PC-3 (cell line): Measurements from ENCODE around the gene TRIM39. TPM values are rescaled to one million over a fixed set of nuclear protein-coding genes. Genes with fewer than 3 reads are reported as not detected.

ENCODE experiments used
- ATAC-seq: fragments of 200-7000 bp; cut with Tn5 transposase; 2 replicates; pipeline ENCODE4 v1.9.1; 2020; ENCODE audit warnings: mild to moderate bottlenecking, moderate library complexity
- BruUV-seq: library from RNA; stranded (reverse); fragments of 400-500 nt; replicated peaks from 2 replicates; lab custom pipeline; 2021; lab: Mats Ljungman, UMichigan
- CTCF ChIA-PET: fragments of 300-600 bp; sonication (Branson Sonifier 250); formaldehyde crosslinking; loops from one replicate; lab custom pipeline; 2022; ENCODE audit warnings: antibody characterized with exemption; lab: Charles Lee
- POLR2A ChIA-PET: fragments of 300-600 bp; sonication (Branson Sonifier 250); formaldehyde crosslinking; loops from one replicate; lab custom pipeline; 2022; ENCODE audit warnings: antibody characterized with exemption; ENCODE audit not compliant: unreplicated experiment; lab: Charles Lee
- DNase-seq: peaks from one replicate; pipeline ENCODE4 v3.0.0-alpha.2; 2015
- H2AFZ ChIP-seq: fragments of 300-600 bp; sonication (generic); 2 replicates; pipeline ENCODE4 v1.6.0; 2016; ENCODE audit warnings: antibody characterized with exemption, low read length
- H3F3A ChIP-seq: fragments of 300-600 bp; sonication (generic); one replicate; pipeline ENCODE4 v1.6.0; 2017; ENCODE audit warnings: antibody characterized with exemption, low read length, control low read depth, mild to moderate bottlenecking; ENCODE audit not compliant: unreplicated experiment
- H3K27ac ChIP-seq: fragments of 300-600 bp; sonication (generic); 2 replicates; pipeline ENCODE4 v1.5.1; 2016; ENCODE audit warnings: mild to moderate bottlenecking, low read length
- H3K27me3 ChIP-seq: fragments of 300-600 bp; sonication (generic); 2 replicates; pipeline ENCODE4 v1.6.1; 2016; ENCODE audit warnings: low read length, mixed read lengths
- H3K36me3 ChIP-seq: fragments of 300-600 bp; sonication (generic); 2 replicates; pipeline ENCODE4 v1.6.1; 2016; ENCODE audit warnings: low read depth, mixed run types, low read length, mixed read lengths
- H3K4me1 ChIP-seq: fragments of 300-600 bp; sonication (generic); 2 replicates; pipeline ENCODE4 v1.5.1; 2016; ENCODE audit warnings: low read length; ENCODE audit not compliant: insufficient read depth
- H3K4me2 ChIP-seq: fragments of 300-600 bp; sonication (generic); 2 replicates; pipeline ENCODE4 v1.6.0; 2016; ENCODE audit warnings: low read length
- H3K4me3 ChIP-seq: fragments of 300-600 bp; sonication (generic); 2 replicates; pipeline ENCODE4 v1.5.1; 2016; ENCODE audit warnings: mild to moderate bottlenecking, low read length, mixed read lengths
- H3K79me2 ChIP-seq: fragments of 300-600 bp; sonication (generic); 2 replicates; pipeline ENCODE4 v1.6.1; 2017; ENCODE audit warnings: low read length, mixed read lengths
- H3K9ac ChIP-seq: fragments of 300-600 bp; sonication (generic); 2 replicates; pipeline ENCODE4 v1.6.0; 2016; ENCODE audit warnings: mild to moderate bottlenecking, low read length
- H3K9me2 ChIP-seq: fragments of 300-600 bp; sonication (generic); replicated peaks from 2 replicates; pipeline ENCODE4 v1.6.1; 2016; ENCODE audit warnings: mixed run types, low read length, mixed read lengths
- H3K9me3 ChIP-seq: fragments of 300-600 bp; sonication (generic); 2 replicates; pipeline ENCODE4 v1.6.1; 2016; ENCODE audit warnings: low read length, mixed read lengths
- H4K20me1 ChIP-seq: fragments of 300-600 bp; sonication (generic); 2 replicates; pipeline ENCODE4 v1.6.1; 2016; ENCODE audit warnings: low read length, mixed read lengths
- CTCF ChIP-seq: fragments of 300-600 bp; sonication (generic); conservative IDR thresholded peaks from 2 replicates; pipeline ENCODE4 v1.5.1; 2017; ENCODE audit warnings: antibody characterized with exemption, low read depth, mild to moderate bottlenecking, low read length
- EZH2 ChIP-seq: fragments of 300-600 bp; sonication (generic); IDR thresholded peaks from one replicate; pipeline ENCODE4 v1.6.1; 2017; ENCODE audit warnings: antibody characterized with exemption, mild to moderate bottlenecking, low read length; ENCODE audit not compliant: unreplicated experiment
- EZH2phosphoT487 ChIP-seq: fragments of 300-600 bp; sonication (generic); IDR thresholded peaks from 2 replicates; pipeline ENCODE4 v1.6.1; 2018; ENCODE audit warnings: mild to moderate bottlenecking, antibody characterized with exemption, low read length, borderline replicate concordance
- intact Hi-C: fragments of 100-400 bp; cut with micrococcal nuclease; formaldehyde crosslinking; loops from 2 replicates; pipeline ENCODE4 v1.9.0; 2023
- total RNA-seq: library from RNA; depleted of rRNA; stranded (reverse); fragments of >200 nt; gene quantifications from 2 replicates; pipeline ENCODE4 v1.2.3, GENCODE V29; 2014

TRIM39 gene
- total RNA-seq, 1 experiment from 2014 or later, result 24.8 TPM

- TF ChIP-seq EZH2 (no peak), EZH2phosphoT487 (no peak), CTCF (no peak)
- no peak for ATAC-seq
- Histone ChIP-seq H3K9ac (peak overlapping the region; percentile 97), H3K36me3 (no peaks in the 10 kb centered on the region; the same call in 1 of the 2 replicates), H3K9me2 (no peaks in the 10 kb centered on the region), H3K4me1 (peaks cover 36% of the 10 kb centered on the region), H3K9me3 (no peaks in the 10 kb centered on the region), H3K27ac (peak overlapping the region; percentile 87), H3K27me3 (no peaks in the 10 kb centered on the region), H3F3A (no peaks in the 10 kb centered on the region), H3K4me3 (peak overlapping the region; percentile 95), H2AFZ (peak overlapping the region; percentile 90), H4K20me1 (peaks cover 23% of the 10 kb centered on the region), H3K79me2 (peaks cover 54% of the 10 kb centered on the region), H3K4me2 (peak overlapping the region; percentile 98)
- ChIA-PET CTCF (no interaction called here), POLR2A (interaction anchor here (0.7 to 0.8 kb wide), 2 partner anchors 20 to 1606 kb away, joined by 4 to 5 read pairs; no protein-coding TSS in a partner anchor)
- TSS peak; percentile 52 for BruUV-seq
- no peak for DNase-seq
- intact Hi-C loops, result loop anchor here (2.0 to 5.0 kb wide), 2 partner anchors 90 to 108 kb away; no protein-coding TSS in a partner anchor
Observed at GRCh38 chr6:30327232-30327746, 562 bp downstream of the TRIM39 start.

GRCh38 chr6:30328397-30328796 is 1.7 kb downstream of the TRIM39 start:
- TF ChIP-seq EZH2phosphoT487 (no peak), EZH2 (no peak), CTCF (no peak)
- BruUV-seq, result no TSS peak
- H3K4me1 ChIP-seq, result peaks cover 25% of the 10 kb centered on the region
- H3F3A ChIP-seq, result no peaks in the 10 kb centered on the region
- H3K27me3 ChIP-seq, result no peaks in the 10 kb centered on the region
- no peak for DNase-seq
- H3K9me2 ChIP-seq, result no peaks in the 10 kb centered on the region
- ATAC-seq, result no peak
- H2AFZ ChIP-seq, result no peak overlapping the region
- intact Hi-C loops, result loop anchor here (5.0 kb wide), 1 partner anchor 91 kb away; no protein-coding TSS in a partner anchor
- ChIA-PET CTCF (no interaction called here), POLR2A (no interaction called here)
- H3K9me3 ChIP-seq, result no peaks in the 10 kb centered on the region
- H3K36me3 ChIP-seq, result no peaks in the 10 kb centered on the region; the same call in 1 of the 2 replicates
- no peak overlapping the region for H3K4me2 ChIP-seq
- no peak overlapping the region for H3K9ac ChIP-seq
- H3K4me3 ChIP-seq, result no peak overlapping the region
- H3K27ac ChIP-seq, result no peak overlapping the region
- peaks cover 19% of the 10 kb centered on the region for H4K20me1 ChIP-seq
- peaks cover 43% of the 10 kb centered on the region for H3K79me2 ChIP-seq

- ChIA-PET CTCF (no interaction called here), POLR2A (no interaction called here)
- no TSS peak for BruUV-seq
- Histone ChIP-seq H3F3A (no peaks in the 10 kb centered on the region), H3K4me1 (peaks cover 17% of the 10 kb centered on the region), H3K4me2 (no peak overlapping the region), H2AFZ (no peak overlapping the region), H3K27ac (no peak overlapping the region), H3K9ac (no peak overlapping the region), H3K36me3 (no peaks in the 10 kb centered on the region; the same call in 1 of the 2 replicates), H3K9me2 (no peaks in the 10 kb centered on the region), H3K79me2 (peaks cover 34% of the 10 kb centered on the region), H3K4me3 (no peak overlapping the region), H3K27me3 (no peaks in the 10 kb centered on the region), H4K20me1 (peaks cover 12% of the 10 kb centered on the region), H3K9me3 (no peaks in the 10 kb centered on the region)
- TF ChIP-seq EZH2phosphoT487, result no peak
- TF ChIP-seq EZH2, result no peak
- no peak for TF ChIP-seq CTCF
- ATAC-seq (no peak), DNase-seq (no peak)
- intact Hi-C loops, result loop anchor here (5.0 kb wide), 1 partner anchor 92 kb away; no protein-coding TSS in a partner anchor
Observed at GRCh38 chr6:30329331-30329730, 2.6 kb downstream of the TRIM39 start.
